Stimulated activated CD4-positive, alpha-beta T cell treated with anti-CD3 and anti-CD28 coated beads, Interleukin-2, amount 100 ng/mL, for 4 hours (primary cell): Measurements from ENCODE around the gene C17orf107.
A peak's percentile ranks its signal among the peaks of the same experiment; 100 is the strongest.

Experiments
- DNase-seq: peaks from one replicate; pipeline ENCODE4 v3.0.0-alpha.2; 2020; ENCODE audit warnings: low read depth

Gene C17orf107

DNA sequence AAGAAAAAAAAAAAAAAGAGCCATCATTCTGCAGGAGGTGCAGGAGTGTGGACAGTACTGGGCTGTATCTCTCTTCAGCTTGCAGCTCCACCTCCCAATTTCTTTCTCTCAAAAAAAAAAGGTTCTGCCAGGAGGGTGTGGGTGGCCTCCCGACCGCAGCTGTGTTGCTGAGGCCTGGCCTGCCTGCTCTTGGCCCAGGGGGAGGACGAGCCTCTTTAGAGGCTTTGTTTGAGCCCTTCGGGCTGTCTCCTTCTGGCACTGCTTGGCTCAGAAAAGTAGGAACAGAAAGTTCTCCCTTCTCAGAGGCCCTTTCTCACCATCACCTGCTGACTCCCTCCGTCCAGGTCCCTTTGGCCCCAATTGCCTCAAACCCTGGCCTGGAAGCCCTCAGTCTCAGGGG, 22.2 kb upstream of the C17orf107 start:
- DNase-seq = no peak

DNA sequence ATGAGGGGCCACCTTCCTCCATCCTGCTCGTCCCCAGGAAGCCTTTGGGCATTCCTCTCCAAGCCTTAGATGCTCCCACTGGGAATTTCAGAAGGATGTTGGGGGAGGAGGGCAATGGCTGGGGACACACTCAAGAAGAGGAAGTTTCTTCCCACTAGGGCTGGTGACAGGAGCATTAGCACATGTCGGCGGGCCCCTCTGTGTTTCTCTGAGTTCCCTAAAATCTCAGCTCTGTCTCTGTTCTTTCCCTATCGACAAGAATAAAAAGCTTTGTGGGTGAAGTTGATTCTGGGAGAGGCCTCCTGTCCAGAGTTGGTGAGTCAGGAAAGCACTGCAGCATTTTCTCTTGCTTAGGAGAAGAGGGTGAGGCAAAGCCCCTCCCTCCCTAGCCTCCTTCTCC, 19.7 kb upstream of the C17orf107 start:
- DNase-seq = no peak

DNA sequence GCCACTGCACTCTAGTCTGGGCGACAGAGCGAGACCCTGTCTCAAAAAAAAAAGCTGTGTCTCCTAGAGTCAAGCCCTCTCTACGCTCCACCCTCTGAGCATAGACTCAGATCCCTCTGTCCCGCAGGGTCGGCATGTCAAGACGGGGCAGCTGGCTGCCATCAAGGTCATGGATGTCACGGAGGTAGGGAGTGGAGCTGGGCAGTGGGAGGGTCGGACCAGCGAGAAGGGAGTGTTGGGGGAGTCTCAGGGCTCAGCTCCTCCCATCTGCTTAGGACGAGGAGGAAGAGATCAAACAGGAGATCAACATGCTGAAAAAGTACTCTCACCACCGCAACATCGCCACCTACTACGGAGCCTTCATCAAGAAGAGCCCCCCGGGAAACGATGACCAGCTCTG, 18.5 kb upstream of the C17orf107 start:
- DNase-seq = no peak

DNA sequence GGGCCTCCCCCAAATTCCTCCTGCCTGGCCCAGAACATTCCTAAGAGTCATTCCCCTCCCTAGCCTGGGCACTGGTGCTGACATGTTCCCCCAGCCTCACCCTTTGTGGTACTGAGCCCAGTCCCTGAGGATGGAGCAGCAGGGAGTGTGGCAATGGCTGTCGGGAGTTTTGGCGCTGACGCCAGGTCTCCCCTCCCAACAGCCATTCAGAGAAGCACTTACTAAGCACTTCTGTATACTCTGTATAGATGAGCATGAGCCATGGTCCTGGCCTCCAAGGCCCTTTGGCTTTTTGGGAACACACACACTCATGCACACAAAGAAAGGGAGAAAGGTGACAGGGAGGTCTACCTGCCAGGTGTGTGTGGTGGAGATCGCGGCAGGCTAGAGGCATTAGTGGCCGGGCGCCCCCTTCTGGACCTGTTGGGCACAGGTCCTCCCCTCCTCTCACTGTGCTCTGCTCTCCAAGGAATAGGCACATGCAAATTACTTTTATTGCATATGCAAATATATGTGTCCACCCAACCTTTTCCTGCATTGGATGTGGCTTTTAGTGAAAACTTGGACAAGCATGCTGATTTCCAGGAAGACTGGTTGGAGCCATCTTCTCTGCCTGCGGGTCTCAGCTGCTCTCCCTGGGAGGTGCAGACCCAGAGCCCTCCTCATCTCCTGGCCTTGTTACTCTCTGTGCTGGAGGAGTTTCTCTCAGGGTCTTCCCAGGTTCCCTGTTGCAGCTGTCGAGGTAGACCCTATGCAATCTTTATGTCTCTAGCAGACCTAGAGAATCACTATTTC, 17.4 kb upstream of the C17orf107 start:
- peak; percentile 57 for DNase-seq

DNA sequence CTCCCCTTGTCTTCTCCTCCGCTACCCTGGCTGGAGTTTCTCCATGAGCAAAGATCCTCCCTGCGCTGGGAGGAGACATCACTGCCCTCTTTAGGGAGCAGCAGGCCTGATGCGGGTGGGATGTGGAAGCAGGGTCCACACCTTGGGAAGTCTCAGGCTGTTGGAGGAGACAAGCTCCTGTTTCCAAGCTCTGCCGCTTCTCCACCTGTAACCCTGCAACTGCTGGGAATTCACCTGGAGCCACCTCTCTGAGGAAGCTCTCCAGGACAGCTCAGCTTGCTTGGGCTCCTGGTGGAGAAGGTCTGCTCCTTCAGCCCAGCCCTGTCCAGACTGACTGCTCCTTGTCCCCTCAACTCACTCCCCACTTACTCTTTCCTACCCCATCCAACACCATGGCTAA, 14.8 kb upstream of the C17orf107 start:
- no peak for DNase-seq

DNA sequence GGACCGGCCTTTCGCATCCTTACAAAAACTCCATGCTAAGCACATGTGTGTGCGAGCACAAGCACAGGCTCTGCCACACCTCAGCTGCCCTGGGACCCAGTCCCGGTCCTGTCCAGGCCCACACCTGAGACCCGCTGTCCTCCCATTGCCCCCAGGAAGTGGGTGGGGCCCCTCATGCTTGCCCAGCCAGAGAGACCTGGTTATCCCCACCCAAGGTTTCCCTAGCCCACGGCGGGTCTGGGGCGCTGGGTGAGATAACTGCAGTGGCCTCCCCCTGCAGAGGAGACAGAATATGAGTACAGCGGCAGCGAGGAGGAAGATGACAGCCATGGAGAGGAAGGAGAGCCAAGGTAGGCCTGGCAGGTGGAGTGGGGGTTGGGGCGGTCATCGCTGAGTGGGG, 12.5 kb upstream of the C17orf107 start:
- no peak for DNase-seq

DNA sequence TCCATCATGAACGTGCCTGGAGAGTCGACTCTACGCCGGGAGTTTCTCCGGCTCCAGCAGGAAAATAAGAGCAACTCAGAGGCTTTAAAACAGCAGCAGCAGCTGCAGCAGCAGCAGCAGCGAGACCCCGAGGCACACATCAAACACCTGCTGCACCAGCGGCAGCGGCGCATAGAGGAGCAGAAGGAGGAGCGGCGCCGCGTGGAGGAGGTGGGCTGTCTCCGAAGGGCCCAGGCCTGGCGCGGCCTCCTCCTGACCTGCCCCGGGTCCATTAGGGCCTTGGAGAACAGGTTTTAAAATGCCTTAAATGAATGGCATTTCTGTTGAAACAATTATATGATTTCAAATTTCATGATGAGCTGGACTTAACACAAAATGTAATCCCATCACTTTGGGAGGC, 11.8 kb upstream of the C17orf107 start:
- no peak for DNase-seq

DNA sequence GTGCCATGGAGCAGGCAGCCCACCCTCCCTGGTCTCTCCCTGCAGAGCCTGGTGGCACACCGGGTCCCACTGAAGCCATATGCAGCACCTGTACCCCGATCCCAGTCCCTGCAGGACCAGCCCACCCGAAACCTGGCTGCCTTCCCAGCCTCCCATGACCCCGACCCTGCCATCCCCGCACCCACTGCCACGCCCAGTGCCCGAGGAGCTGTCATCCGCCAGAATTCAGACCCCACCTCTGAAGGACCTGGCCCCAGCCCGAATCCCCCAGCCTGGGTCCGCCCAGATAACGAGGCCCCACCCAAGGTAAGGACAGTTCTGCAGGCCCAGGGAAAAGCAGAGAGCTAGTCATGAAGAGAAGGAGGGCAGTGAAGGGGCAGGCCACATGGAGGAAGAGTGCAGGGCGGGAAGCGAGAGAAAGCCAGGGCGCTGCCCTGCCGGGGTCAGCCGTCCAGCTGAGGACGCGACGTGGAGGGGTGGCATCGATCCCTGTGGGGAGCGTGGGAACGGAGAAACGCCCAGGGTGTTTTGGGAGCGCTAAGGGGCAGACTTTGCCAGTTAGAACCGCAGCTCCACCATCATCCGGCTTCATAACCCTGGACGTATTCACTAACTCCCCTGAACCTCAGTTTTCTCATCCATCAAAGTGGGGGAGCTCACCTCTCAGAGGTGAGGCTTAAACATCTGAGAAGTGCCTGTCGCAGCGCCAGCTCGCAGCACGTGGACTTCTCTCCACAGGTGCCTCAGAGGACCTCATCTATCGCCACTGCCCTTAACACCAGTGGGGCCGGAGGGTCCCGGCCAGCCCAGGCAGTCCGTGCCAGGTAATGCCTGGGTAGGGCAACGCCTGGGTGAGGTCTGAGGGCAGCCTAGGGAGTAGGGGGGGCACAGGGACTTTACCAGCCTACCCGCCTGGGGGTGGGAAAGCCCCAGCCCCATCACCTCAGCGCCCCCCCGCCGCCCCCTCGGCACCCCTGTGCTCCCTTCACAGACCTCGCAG, 7.6 kb upstream of the C17orf107 start:
- no peak for DNase-seq

DNA sequence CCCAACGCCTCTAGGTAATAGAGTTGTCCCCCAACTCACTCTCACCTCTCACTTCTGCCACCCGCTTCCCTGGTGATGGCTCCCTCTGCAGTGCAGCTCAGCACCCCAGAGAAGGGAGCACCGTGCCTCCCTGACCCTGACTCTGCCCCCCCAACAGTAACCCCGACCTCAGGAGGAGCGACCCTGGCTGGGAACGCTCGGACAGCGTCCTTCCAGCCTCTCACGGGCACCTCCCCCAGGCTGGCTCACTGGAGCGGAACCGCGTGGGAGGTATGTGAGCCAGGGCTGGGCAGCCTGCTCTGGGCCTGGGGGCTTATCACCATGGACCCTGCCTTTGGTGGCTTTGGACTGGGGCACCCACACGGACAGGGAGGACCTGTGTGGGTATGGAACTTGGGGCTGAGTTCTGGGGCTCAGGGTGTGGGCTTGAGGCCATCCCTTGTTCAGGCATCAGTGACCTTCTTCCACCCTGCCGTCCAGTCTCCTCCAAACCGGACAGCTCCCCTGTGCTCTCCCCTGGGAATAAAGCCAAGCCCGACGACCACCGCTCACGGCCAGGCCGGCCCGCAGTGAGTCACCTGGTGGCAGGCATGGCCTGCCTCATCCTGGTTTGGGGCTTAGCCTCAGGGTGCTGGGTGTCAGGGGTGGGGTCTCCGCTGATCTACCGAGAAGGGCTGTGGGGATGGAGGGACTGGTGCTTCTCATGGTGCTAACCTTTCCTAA, 6.7 kb upstream of the C17orf107 start:
- DNase-seq = no peak

DNA sequence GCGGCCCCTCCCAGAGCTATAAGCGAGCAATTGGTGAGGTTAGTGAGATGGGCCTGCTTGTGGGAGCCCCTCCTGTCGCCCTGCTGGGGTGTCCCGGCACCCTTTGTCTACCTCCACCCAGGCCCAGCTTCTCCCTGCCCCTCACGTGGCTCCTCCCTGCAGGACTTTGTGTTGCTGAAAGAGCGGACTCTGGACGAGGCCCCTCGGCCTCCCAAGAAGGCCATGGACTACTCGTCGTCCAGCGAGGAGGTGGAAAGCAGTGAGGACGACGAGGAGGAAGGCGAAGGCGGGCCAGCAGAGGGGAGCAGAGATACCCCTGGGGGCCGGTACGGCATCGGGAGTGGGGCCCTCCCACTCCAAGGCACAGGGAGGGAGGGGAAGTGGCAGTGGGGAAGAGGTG, 6.1 kb upstream of the C17orf107 start:
- no peak for DNase-seq

DNA sequence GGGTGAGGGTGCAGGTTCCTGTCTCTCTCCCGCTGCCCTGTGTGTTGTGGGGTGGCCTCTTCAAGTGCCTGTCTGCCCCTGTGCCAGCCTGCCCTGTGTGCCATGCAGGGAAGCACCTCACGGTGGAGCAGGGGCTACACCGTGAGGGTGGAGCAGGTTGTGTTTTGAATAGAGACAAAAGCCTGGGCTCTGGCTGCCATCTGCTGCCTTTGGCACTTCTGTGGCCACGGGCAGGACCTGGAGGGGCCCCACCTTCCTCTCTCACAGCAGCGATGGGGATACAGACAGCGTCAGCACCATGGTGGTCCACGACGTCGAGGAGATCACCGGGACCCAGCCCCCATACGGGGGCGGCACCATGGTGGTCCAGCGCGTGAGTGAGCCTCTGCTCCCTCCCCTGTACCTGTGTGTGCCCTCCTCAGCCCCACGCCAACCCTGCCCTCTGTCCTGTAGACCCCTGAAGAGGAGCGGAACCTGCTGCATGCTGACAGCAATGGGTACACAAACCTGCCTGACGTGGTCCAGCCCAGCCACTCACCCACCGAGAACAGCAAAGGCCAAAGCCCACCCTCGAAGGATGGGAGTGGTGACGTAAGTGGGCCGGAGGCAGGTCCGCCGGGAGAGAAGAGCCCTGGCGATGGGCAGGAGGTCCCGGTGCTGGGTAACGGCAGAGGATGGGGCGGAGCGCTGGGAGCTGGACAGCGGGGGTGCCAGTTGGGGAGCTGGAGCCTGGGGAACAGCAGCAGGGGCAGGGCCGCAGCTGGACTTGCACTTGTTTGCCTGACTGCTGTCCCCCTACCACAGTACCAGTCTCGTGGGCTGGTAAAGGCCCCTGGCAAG, 5.4 kb upstream of the C17orf107 start:
- no peak for DNase-seq

DNA sequence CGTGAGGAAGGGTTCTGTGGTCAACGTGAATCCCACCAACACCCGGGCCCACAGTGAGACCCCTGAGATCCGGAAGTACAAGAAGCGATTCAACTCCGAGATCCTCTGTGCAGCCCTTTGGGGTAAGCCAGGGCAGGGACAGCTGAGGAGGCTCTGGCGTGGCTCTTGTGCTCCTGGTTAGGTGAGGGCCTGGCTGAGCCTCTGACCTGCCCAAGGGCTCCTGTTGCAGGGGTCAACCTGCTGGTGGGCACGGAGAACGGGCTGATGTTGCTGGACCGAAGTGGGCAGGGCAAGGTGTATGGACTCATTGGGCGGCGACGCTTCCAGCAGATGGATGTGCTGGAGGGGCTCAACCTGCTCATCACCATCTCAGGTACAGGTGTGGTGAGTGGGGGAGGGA, 4.2 kb upstream of the C17orf107 start:
- DNase-seq = no peak

DNA sequence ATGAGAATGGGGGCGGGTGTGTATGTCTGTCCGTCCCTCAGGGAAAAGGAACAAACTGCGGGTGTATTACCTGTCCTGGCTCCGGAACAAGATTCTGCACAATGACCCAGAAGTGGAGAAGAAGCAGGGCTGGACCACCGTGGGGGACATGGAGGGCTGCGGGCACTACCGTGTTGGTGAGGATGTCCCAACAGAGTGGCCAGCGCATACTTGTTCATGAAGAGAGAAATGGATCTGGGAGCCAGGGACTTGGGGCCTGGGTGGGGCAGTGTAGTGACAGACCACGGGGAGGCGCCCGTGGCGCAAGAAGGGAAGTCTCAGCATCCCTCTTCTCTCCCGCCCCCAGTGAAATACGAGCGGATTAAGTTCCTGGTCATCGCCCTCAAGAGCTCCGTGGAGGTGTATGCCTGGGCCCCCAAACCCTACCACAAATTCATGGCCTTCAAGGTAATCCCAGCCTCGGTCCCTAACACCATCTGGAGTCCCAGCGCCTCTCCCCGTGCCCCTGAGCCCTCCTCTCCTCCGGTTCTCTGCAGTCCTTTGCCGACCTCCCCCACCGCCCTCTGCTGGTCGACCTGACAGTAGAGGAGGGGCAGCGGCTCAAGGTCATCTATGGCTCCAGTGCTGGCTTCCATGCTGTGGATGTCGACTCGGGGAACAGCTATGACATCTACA, 3.5 kb upstream of the C17orf107 start:
- DNase-seq = no peak

DNA sequence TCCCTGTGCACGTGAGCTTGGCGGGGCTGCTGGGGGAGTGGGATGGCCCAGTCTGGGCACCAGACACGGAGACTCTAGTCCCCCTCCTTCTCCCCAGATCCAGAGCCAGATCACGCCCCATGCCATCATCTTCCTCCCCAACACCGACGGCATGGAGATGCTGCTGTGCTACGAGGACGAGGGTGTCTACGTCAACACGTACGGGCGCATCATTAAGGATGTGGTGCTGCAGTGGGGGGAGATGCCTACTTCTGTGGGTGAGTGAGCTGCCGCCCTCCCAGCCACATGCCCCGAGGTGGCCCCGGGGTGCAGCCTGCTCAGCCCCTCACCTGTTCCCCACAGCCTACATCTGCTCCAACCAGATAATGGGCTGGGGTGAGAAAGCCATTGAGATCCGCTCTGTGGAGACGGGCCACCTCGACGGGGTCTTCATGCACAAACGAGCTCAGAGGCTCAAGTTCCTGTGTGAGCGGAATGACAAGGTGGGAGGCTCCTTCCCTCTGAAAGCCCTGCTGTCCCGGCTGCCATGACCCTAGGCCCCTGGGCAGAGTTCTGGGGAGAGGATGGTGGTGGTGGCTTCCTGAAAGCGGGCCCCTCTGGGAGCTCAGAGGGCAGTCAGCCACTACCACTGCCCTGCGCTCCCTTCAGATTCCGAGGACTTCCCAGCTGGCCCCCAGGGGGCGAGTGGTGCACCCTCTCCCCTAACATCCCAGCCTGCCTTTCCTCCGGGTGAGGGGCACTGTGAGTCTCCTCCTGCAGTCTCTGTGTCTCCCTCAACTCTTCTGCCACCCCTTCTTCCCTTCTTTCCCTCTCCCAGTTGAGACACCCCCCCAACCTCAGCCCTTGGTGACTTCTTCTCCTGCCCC, 2.8 kb upstream of the C17orf107 start:
- DNase-seq = no peak

DNA sequence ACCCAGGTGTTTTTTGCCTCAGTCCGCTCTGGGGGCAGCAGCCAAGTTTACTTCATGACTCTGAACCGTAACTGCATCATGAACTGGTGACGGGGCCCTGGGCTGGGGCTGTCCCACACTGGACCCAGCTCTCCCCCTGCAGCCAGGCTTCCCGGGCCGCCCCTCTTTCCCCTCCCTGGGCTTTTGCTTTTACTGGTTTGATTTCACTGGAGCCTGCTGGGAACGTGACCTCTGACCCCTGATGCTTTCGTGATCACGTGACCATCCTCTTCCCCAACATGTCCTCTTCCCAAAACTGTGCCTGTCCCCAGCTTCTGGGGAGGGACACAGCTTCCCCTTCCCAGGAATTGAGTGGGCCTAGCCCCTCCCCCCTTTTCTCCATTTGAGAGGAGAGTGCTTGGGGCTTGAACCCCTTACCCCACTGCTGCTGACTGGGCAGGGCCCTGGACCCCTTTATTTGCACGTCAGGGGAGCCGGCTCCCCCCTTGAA, 2.1 kb upstream of the C17orf107 start:
- DNase-seq = no peak

DNA sequence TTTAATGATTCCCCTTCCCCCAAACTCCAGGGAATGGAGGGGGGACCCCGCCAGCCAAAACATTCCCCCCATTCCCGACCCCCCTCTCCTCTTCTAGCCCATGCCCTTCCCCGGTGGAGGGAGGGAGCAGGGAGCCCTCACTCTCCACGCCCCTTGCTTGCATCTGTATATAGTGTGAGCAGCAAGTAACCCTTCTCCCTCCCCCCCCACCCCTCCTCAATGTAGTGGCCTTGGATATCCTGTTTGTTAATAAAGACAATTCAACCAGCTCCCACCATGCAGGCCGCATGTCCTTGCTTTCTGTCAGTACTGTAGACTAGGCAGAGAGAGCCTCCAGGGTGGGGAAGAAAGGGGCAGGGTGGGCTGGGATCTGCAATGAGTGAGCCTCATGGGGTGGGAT, 1.6 kb upstream of the C17orf107 start:
- no peak for DNase-seq

DNA sequence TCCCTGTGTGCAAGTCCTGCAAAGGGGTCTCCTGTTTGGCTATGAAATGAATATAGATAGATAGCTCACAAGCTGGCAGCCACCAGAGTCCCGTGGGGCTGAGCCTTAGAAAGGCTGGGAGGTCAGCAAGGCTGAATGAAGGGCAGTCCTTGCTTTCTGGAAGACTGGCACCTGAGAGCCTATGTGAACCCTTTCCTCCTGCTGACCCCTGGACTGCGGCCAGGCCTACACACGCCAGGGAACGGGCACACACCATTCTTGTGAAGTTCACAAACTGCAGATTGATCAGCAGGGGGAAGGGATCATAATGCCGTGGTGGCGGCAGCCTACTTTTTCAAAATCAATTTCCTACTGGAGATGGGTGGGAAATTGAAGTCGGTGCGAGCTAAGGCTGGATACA, 985 bp upstream of the C17orf107 start:
- no peak for DNase-seq

DNA sequence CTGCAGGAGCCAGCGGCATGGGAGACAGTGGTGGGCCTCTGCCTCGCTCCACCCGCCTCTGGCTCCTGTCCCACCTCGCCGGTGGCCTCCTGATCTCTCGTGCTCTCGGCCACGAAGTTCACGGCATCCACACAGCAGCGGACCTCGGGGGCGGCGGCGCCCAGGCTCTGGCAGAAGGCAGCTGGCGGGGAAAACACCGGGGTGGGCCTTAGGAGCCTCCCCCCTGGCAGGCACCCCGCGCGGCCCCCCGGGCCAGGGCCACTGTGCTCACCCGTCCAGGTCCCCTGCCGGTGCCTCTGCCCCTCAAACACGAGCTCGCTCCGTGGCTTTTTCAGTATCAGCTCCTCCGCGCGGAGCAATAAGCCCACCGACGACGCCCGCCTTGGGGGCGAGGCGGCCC, 409 bp upstream of the C17orf107 start:
- DNase-seq = no peak

DNA sequence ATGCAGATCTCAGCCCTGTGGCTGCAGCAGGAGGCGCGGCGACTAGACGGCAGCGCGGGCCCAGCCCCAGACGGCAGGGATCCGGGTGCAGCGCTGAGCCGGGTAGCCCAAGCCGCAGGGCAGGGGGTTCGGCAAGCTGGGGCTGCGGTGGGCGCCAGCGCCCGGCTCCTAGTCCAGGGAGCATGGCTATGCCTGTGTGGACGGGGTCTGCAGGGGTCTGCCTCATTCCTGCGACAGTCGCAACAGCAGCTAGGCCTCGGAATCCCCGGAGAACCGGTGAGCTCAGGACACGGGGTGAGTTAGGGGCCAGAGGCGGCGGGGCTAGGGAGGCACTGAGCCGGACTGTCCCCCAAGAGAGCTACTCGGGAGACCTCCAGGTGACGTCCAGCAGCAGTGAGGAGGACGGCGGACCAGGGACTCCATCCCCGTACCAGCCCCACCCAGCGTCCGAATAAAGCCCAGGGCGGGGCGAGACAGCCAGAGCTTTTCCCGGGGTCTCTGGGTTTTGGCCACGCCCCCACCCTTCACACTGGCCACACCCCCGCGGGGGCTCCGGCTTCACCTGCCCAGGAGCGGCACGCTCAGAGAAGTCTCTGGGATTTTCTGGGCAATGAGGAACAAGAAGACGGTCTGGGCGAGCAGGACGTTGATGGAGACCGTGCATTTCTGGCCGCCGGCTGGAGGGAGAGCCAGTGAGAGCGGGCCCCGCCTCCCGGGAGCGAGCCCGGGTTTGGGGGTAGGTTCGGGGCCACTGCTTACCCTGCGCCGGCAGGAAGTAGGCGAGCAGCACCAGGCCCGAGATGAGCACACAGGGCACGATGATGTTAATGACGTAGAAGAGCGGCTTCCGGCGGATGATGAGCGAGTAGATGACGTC, 1.1 kb downstream of the C17orf107 start:
- DNase-seq = peak; percentile 41
